GM21367 (cell line): ENCODE measurements around the gene PCGF6.
"Not testable (repeated sequence)": the region's sequence is repeated elsewhere in the genome, so short reads cannot be mapped to it uniquely, and the experiment has no call there.

Source experiments
- ATAC-seq: cut with Tn5 transposase; IDR thresholded peaks from one replicate; pipeline ENCODE4 v1.9.1; 2021; ENCODE audit not compliant: unreplicated experiment

The PCGF6 gene, protein sequence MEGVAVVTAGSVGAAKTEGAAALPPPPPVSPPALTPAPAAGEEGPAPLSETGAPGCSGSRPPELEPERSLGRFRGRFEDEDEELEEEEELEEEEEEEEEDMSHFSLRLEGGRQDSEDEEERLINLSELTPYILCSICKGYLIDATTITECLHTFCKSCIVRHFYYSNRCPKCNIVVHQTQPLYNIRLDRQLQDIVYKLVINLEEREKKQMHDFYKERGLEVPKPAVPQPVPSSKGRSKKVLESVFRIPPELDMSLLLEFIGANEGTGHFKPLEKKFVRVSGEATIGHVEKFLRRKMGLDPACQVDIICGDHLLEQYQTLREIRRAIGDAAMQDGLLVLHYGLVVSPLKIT

DNA sequence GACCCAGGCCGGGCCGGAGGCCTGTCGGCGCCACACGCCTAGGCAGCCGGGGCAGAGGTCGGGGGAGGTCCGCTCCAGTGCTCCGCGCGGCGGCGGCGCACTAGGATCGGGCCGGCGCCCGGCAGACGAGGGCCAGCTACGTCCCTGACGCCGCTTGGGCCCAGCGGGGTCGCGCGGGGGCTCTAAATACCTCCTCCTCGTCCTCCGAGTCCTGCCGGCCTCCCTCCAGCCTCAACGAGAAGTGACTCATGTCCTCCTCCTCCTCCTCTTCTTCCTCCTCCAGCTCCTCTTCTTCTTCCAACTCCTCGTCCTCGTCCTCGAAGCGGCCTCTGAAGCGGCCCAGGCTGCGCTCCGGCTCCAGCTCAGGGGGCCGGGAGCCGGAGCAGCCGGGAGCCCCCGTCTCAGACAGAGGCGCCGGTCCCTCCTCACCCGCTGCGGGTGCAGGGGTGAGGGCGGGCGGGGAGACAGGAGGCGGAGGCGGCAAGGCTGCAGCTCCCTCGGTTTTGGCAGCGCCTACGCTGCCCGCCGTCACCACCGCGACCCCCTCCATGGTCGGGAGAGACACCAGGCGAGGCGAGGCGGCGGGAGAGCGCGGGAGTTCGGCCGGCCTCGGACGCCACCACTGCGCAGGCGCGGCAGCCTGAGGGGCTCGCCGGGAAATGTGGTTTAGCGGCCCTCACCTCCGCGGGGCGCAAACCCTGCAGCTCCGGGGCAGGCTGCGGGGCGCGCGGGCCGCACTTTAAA, at the start of gene PCGF6:
Gene PCGF6 (minus strand): TSS at position 624 of the 744 bp plus-strand sequence. CDS start 74 bp downstream, at position 550.
- ATAC-seq = no peak

DNA sequence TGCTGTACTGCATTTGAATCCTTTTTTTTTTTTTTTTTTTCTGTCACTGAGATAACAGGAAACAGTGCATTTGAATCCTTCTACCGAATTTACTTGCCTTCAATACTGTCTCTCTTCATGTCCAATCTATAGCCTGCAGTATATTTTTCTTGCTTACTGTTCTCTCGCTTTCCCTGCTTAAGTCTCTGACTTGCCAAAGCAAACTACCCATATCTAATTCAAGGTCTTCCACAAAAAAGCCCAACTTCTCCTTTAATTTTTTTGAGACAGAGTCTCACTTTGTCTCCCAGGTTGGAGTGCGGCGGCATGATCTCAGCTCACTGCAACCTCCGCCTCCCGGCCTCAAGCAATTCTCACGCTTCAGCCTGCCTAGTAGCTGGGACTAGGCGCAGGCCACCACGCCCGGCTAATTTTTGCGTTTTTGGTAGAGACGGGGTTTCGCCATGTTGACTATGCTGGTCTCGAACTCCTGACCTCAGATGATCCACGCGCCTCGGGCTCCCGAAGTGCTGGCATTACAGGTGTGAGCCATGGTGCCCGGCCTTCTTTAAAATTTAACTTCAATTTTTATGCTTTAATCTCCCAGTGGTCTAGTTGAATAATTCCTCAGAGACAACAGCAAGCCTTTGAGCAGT, 46.4 kb upstream of the PCGF6 start:
- no peak for ATAC-seq

DNA sequence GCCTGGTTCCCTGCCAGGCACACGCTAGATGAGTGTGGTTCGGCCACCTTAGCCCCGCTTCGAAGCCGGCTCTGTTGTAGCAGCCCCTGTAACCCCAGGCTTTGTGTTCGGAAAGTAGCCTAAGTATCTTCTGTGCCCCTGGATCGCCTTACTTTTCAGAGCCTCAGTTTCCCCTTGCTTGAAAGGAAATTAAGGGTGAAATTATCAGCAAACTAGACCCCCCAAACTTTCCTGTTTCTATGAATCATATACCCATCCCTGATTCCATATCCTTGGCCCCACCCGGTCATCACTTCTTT, 45.8 kb upstream of the PCGF6 start:
- no peak for ATAC-seq

DNA sequence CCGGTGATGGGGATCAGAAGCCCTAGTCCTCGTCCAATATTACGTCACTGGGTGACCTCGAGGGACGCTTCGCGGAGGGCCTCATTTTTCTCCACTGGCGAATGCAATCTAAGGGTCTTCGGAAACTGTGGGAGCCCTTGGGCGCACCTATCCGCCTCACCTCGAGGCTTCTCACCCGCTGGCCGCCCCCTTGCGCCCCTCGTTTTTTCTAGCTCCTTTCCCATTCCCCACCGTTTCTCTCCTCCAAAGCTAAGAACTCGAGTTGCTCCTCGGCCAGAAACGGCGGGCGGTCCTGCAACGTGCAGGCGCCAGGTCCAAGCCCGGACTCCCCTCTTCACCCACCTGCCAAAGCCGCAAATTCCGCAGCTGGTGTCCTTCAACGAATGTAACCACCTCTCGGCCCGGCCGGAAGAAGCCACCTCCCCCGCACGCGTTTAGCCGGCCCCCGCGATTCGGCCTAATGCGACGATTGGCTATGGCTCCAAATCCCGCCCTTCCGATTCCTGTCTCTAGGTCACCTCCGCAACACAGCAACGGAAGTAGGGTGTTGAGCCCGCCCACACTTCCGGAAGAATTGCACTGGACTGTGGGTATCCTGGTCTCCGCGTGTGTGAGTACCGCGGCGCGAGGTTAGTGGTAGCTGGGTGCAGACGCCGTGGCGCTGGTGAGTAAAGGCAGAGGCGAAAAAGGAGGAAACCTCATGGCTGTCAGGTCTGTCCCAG, 45.3 kb upstream of the PCGF6 start, which contains the start of the genes ATP5MK and PDCD11:
Gene ATP5MK (minus strand): TSS at position 409 of the 722 bp plus-strand sequence. CDS start 4,018 bp downstream, outside the sequence.
Gene PDCD11 (plus strand): TSS at position 560 of the 722 bp plus-strand sequence. CDS start 1,801 bp downstream, outside the sequence.
- ATAC-seq = peak; percentile 99

DNA sequence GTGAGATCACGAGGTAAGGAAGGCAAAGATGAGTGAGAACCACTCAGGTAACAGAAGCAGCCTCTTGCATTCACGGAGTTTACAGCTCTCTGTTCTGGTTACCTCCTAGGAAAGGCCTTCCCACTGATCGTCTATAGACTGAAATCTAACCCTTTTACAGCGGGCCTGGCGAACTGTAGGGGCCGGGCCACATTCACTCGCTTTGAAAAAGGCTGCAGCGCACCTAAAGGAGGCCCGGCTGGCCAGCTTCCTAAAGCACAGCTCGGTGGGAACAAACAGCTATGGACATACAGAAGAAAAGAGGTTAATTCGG, 44.8 kb upstream of the PCGF6 start:
- ATAC-seq = no peak

DNA sequence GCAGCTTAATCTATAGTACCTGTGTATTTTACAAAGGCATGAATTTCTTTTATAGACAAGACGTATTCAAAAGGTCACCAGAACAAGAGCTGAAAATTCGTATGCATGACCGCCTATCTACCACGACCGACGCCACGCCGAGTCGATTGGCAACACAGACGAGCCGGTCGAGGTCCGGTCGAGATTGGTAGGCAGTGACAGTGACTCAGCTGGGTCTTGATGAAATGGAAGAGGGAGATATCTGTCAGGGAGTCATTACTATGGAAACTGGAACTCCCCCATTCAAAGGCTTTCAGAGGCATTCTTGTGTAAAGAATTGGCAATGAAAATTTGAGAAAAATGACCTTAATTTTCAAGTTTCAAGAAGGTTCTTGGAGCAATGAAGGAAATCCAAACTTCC, 43.2 kb upstream of the PCGF6 start:
- no peak for ATAC-seq

DNA sequence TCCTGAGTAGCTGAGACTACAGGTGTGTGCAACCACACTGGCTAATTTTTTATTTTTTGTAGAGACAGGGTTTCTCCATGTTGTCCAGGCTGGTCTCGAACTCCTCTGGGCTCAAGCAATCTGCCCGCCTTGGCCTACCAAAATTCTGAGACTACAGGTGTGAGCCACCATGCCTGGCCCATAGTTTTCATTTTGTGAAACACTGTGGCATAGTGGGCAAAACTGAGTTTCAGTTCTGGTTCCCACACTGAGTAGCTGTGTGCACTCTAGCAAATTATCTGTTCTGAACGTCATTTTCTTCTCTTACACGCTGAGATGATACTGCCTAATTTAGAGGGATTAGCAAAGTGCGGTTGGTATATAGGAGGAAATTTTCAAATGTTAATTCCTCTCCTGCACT, 31.8 kb upstream of the PCGF6 start:
- no peak for ATAC-seq

DNA sequence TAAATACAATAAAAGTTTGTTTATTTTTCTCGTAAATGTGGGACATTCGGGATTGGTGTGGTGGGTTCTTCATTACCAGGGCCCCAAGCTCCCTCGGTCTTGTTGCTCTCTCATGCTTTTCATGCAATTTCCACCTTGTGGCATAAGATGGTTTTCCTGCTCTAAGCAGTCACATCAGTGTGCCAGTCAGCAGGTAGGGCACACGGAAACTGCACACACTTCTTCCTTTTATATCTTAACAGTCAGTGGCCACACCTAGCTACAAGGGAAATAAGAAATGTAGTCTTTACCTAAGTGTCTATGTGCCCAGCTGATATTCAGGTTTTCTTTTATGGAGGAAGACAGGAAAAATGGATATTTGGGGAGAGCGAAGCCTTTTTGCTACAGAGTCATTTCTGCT, 23.3 kb upstream of the PCGF6 start:
- no peak for ATAC-seq

DNA sequence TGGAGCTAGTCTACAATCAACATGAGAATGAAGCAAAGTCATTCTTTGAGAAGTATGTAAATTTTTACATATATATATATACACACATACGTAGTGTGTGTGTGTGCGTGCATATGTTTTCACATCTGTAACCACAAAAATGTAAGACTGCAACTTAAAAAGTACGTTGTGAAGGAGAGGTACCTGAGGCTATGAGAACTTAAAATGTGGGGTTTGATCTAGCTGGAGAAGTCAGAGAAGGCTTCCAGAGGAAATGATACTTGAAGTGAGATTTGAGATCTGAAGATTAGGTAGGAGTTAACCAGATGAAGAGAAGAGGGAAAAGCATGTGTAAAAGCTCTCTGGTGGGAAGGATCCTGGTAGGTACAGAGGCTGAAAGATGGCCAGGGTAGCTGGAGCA, 22.6 kb upstream of the PCGF6 start:
- ATAC-seq = no peak

DNA sequence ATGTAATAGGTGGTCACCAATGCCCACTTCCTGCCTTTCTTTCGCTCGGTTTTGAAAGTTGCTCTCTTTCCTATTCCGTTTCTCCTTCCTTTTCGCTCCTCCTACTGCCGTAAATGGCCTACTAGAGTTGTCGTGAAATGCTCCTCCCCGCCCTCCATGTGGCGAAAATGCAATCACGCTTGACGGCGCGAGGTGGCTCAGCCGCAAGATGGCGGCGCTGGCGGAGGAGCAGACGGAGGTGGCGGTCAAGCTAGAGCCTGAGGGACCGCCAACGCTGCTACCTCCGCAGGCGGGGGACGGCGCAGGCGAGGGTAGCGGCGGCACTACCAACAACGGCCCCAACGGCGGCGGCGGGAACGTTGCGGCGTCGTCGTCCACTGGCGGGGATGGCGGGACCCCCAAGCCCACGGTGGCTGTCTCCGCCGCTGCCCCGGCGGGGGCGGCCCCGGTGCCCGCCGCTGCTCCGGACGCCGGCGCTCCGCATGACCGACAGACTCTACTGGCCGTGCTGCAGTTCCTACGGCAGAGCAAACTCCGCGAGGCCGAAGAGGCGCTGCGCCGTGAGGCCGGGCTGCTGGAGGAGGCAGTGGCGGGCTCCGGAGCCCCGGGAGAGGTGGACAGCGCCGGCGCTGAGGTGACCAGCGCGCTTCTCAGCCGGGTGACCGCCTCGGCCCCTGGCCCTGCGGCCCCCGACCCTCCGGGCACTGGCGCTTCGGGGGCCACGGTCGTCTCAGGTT, 17.0 kb upstream of the PCGF6 start, which contains the start of gene TAF5:
Gene TAF5 (plus strand): TSS at position 195 of the 737 bp plus-strand sequence. CDS start 14 bp downstream, at position 209.
- ATAC-seq = peak; percentile 41

DNA sequence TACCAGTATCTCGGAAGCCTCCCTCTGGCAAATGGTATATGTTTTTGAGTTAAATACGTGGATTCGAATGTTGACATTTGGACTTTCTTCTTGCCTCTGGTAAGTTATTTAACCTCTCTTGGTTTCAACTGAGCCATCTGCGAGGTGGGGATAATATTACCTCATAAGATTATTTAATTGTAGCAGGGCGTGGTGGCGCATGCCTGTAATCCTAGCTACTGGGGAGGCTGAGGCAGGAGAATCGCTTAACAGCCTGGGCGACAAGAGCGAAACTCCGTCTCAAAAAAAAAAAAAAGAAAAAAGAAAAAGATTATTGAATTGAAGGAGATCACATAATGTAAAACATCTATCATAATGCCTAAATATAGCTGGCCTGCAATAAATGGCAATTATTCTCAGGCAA, 16.4 kb upstream of the PCGF6 start:
- no peak for ATAC-seq

DNA sequence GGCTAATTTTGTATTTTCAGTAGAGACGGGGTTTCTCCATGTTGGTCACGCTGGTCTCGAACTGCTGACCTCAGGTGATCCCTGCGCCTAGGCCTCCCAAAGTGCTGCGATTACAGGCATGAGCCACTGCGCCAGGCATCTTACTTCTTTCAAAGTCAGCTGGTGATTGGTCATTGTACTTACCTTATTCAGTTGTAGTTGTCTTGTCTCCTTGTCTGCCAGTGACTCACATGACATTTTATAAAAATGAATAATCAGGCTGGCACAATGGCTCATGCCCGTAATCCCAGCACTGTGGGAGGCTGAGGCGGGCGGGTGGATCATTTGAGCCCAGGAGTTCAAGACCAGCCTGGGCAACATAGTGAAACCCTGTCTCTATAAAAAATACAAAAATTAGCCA, 9.9 kb upstream of the PCGF6 start:
- not testable (repeated sequence) for ATAC-seq

DNA sequence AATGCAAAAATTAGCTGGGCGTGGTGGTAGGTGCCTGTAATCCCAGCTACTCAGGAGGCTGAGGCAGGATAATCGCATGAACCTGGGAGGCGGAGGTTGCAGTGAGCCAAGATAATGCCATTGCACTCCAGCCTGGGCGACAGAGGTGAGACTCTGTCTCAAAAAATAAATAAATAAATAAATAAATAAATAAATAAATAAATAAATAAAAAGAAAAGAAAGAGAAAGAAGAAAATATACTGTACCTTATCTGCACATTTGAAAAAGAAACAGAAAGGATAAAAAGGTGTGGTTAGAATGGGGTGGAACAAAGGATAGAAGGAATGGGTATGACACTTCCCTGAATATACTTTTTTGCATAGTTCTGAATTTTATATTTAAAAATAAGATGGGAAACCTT, 8.6 kb upstream of the PCGF6 start:
- ATAC-seq = not testable (repeated sequence)

DNA sequence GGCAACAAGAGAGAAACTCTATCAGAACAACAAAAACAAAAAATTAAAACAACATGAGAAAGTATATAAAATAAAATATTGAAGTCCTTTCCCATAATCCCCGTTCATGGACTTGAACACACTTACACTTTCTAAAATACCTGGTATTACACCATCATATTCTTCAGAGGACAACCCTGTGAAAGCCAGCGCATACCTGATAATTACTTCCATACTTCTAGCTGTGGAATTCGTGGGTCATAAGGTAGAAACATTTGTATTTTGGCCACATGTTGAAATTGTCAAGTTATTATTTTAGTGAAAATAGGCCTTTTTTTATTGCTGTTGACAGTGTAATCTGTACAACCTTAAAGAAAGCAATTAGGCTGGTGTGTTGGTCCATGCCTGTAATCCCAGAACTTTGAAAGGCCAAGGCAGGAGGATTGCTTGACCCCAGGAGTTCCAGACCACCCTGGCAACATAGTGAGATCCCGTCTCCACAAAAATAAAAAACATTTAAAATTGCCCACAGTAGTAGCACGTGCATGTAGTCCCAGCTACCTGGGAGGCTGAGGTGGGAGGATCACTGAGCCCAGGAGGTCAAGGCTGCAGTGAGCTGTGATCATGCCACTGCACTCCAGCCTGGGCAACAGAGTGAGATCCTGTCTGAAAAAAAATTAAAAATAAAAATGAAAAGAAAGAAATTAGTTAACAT, 5.1 kb upstream of the PCGF6 start:
- ATAC-seq = no peak

DNA sequence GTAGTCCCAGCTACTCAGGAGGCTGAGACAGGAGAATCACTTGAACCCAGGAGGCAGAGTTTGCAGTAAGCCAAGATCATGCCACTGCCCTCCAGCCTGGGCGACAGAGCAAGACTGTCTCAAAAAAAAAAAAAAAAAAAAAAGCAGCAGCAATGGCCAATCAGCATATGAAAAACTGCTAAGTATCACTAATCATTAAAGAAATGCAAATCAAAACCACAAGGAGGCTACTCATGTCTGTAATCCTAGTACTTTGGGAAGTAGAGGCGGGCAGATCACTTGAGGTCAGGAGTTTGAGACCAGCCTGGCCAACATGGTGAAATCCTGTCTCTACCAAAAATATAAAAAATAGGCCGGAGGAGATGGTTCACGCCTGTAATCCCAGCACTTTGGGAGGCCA, 3.6 kb upstream of the PCGF6 start:
- not testable (repeated sequence) for ATAC-seq

DNA sequence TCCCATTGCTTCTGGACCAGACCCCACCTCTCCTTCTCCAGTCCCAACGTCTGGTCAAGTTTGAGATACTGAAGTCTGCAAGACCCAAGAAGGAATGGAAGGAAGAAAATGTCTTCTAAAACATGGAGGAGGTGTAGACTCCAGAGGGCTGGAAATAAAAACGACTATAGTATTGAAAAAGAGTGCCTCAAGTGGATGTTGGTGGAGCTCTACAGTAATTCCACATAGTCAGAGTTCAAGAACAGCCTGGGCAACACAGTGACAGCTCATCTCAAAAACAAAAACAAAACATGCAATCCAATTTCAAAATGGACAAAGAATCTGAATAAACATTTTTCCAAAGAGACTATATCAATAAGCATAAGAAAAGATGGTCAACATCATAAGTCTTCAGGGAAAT, 2.3 kb upstream of the PCGF6 start:
- ATAC-seq = no peak

DNA sequence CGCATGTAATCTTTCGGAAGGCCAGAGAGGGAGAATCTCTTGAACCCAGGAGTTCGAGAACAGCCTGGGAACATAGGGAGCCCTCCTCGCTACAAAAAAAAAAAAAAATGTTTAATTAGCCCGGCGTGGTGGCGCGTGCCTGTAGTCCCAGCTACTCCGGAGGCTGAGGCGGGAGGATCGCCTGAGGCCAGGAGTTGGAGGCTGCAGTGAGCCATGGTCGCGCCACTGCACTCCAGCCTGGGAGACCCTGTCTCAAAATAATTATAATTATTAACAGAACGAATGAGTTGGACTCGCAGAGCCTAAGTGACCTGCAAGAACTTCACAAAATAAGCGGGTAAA, 794 bp downstream of the PCGF6 start:
- ATAC-seq = no peak

DNA sequence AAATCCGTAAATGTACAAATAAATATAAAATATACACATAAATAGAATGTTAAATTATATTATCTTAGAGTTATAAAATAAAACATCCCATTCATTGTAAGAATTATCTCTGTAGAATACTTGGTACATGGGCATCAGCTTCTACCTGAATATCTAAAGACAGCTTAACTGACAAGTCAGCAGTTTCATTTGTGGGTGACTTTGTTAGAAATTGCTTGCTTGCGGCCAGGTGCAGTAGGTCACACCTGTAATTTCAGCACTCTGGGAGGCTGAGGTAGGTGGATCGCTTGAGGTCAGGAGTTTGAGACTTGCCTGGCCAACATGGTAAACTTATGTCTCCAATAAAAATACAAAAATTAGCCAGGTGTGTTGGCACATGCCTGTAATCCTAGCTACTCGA, 14.6 kb downstream of the PCGF6 start:
- ATAC-seq = no peak

DNA sequence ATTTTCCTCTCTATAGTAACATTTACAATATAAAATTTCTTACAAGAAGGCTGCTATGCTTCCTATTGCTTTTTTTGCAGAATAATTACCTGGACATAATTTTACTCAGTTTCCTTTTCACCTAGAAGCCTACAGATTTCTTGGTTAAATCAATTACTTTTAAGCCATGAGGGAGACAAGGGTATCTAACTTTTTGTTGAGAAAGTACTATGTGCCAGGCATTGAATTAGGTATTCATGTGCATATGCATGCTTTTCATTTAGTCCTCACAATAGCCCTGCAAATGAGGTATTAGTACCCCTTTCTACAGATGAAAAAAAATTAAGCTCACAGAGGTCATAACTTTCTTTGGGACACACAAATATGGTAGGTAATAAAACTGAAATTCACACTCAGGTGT, 16.4 kb downstream of the PCGF6 start:
- ATAC-seq = no peak

DNA sequence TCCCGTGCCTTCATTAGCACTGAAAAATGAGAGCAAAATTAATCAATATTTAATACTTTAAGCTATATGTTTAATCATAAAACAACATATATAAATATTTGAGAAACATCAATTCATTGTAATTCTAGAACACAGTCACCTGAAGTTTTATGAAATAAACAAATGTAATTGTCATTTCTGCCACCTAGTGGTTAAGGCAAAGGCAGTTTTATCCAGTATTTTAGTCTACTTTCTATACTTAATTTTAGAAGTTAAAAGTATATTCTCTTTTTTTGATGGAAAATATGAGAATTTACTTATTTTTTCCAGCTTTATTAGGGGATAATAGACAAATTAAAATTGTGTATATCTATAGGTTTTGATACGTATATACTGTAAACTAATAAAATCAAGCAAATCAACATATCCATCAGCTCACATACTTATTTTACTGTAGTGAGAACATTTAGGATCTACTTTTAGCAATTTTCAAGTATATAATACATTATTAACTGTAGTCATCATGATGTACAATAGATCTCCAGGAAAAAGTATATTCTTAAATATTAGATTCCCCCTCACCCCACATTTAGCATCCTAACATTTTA, 16.9 kb downstream of the PCGF6 start:
- ATAC-seq = no peak
